SH-SY5Y (cell line): ENCODE results near the gene EGLN2.

Source experiments
- GATA2 ChIP-seq: IDR thresholded peaks from 2 replicates; pipeline ENCODE4 v1.6.1; 2011; ENCODE audit warnings: mild to moderate bottlenecking, low read depth, low read length
- GATA3 ChIP-seq: IDR thresholded peaks from 2 replicates; pipeline ENCODE4 v1.6.1; 2011; ENCODE audit warnings: low read depth, mild to moderate bottlenecking, low read length, moderate library complexity

DNA sequence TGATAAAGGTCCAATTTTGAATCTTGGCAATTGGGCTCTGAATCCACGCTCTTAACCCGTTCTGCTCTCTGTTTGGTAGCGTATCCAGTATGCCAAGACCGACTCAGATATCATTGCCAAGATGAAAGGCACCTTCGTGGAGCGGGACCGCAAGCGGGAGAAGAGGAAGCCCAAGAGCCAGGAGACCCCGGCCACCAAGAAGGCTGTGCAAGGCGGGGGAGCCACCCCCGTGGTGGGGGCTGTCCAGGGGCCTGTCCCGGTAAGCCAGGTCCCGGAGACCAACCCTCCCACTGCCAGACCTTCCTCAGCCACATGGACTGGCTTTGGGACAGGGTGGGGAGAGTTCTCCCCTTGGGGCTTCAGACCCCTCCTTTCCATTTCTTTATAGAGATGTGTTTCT lies 39.6 kb upstream of the EGLN2 start:
- no peak for TF ChIP-seq GATA2
- no peak for TF ChIP-seq GATA3
